MCF 10A (cell line): ENCODE results near the gene CBX7. TPM values are rescaled to one million over a fixed set of nuclear protein-coding genes. Genes with fewer than 3 reads are reported as not detected.

Source experiments
- BruUV-seq: library from RNA; stranded (reverse); fragments of 400-500 nt; replicated peaks from 2 replicates; lab custom pipeline; 2021; lab: Mats Ljungman, UMichigan
- CTCF ChIA-PET: fragments of 300-600 bp; sonication (Branson Sonifier 250); formaldehyde crosslinking; extraction: SDS; loops from one replicate; lab custom pipeline; 2021; ENCODE audit warnings: antibody characterized with exemption, inconsistent platforms; lab: Yijun Ruan, JAX
- POLR2A ChIA-PET: fragments of 300-600, 350-650 bp; sonication (Branson Sonifier 250); formaldehyde crosslinking; extraction: SDS; loops from one replicate; lab custom pipeline; 2020; ENCODE audit warnings: antibody characterized with exemption, inconsistent platforms; lab: Yijun Ruan, JAX
- DNase-seq: peaks from one replicate; pipeline ENCODE4 v3.0.0-alpha.2; 2018; ENCODE audit not compliant: unreplicated experiment
- H3K27ac Mint-ChIP-seq: one replicate; pipeline ENCODE4 v1.8.0; 2022; ENCODE audit warnings: mild to moderate bottlenecking, low read depth, mixed read lengths; ENCODE audit not compliant: unreplicated experiment
- H3K27me3 Mint-ChIP-seq: one replicate; pipeline ENCODE4 v1.8.0; 2022; ENCODE audit warnings: mixed read lengths; ENCODE audit not compliant: insufficient read depth, unreplicated experiment
- H3K36me3 Mint-ChIP-seq: one replicate; pipeline ENCODE4 v1.8.0; 2022; ENCODE audit warnings: mild to moderate bottlenecking, moderate library complexity, mixed read lengths; ENCODE audit not compliant: insufficient read depth, unreplicated experiment
- H3K4me1 Mint-ChIP-seq: one replicate; pipeline ENCODE4 v1.8.0; 2022; ENCODE audit warnings: mixed read lengths; ENCODE audit not compliant: insufficient read depth, unreplicated experiment
- H3K4me3 Mint-ChIP-seq: one replicate; pipeline ENCODE4 v1.8.0; 2022; ENCODE audit warnings: mild to moderate bottlenecking, moderate library complexity, mixed read lengths; ENCODE audit not compliant: unreplicated experiment
- H3K9me3 Mint-ChIP-seq: one replicate; pipeline ENCODE4 v1.8.0; 2022; ENCODE audit warnings: mixed read lengths; ENCODE audit not compliant: unreplicated experiment
- intact Hi-C: fragments of 100-400 bp; cut with micrococcal nuclease; formaldehyde crosslinking; loops from 2 replicates; pipeline ENCODE4 v1.14.1; 2022
- total RNA-seq: library from RNA; stranded (reverse); gene quantifications from 2 replicates; pipeline ENCODE4 v1.2.3, GENCODE V29; 2022
- TF ChIP-seq, protein P1 (sequence below): fragments of 200-600 bp; IDR thresholded peaks from one replicate; pipeline ENCODE4 v1.8.0; 2022; ENCODE audit warnings: antibody characterized with exemption, mild to moderate bottlenecking; ENCODE audit not compliant: unreplicated experiment

CBX7 gene
- total RNA-seq, 1 experiment from 2014 or later: 5.3 TPM

DNA sequence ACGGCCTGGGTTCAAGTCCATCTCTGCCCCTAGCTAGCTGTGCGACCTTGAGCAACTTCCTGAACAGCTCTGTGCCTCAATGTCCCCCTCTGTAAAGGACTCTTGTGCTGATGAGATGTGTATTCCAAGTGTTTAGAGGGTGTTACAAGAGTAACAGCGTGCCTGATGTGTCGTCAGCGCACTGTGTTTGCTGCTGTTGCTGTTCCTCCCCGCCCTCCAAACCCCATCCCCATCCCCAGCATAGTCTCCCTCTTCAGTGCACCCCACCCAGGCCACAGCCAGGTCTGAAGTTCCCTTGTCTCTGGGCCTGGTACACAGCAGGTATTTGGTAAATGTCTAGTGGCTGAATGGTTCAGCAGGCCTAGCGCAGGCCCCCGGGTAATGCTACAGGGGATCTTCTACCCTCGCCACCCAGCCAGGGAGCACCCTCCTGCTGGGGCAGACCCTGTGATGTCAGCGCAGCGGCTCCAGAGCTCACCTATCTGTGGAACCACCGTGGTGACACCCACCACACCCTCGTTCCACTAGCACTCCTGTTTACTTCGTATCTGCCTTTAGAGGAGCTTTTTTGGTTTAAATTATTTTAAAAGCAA is 10.3 kb downstream of the CBX7 start:
- POLR2A ChIA-PET: interaction anchor here (0.6 to 1.2 kb wide), 3 partner anchors 128 to 437 kb away, joined by 3 to 5 read pairs (median 3); partner anchors contain the start of genes APOBEC3C, GTPBP1 and RPL3
- TF ChIP-seq, protein P1, sequence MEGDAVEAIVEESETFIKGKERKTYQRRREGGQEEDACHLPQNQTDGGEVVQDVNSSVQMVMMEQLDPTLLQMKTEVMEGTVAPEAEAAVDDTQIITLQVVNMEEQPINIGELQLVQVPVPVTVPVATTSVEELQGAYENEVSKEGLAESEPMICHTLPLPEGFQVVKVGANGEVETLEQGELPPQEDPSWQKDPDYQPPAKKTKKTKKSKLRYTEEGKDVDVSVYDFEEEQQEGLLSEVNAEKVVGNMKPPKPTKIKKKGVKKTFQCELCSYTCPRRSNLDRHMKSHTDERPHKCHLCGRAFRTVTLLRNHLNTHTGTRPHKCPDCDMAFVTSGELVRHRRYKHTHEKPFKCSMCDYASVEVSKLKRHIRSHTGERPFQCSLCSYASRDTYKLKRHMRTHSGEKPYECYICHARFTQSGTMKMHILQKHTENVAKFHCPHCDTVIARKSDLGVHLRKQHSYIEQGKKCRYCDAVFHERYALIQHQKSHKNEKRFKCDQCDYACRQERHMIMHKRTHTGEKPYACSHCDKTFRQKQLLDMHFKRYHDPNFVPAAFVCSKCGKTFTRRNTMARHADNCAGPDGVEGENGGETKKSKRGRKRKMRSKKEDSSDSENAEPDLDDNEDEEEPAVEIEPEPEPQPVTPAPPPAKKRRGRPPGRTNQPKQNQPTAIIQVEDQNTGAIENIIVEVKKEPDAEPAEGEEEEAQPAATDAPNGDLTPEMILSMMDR: no peak
- Mint-ChIP-seq H3K36me3 (no peaks in the 10 kb centered on the region), H3K4me1 (no peaks in the 10 kb centered on the region), H3K27me3 (no peaks in the 10 kb centered on the region), H3K9me3 (no peaks in the 10 kb centered on the region), H3K4me3 (no peak overlapping the region), H3K27ac (no peak overlapping the region)
- BruUV-seq: no TSS peak
- DNase-seq: no peak
- CTCF ChIA-PET: interaction anchor here (0.6 kb wide), 1 partner anchor 174 kb away, joined by 3 read pairs; no protein-coding TSS in a partner anchor
- intact Hi-C loops: no loop called here

GRCh38 chr22:39139933-39140332 is 12.5 kb downstream of the CBX7 start:
- no peak overlapping the region for H3K4me3 Mint-ChIP-seq
- peaks cover 4% of the 10 kb centered on the region for H3K4me1 Mint-ChIP-seq
- H3K27ac Mint-ChIP-seq: no peak overlapping the region
- BruUV-seq: no TSS peak
- ChIA-PET POLR2A (no interaction called here), CTCF (interaction anchor here (0.5 kb wide), 1 partner anchor 171 kb away, joined by 3 read pairs; no protein-coding TSS in a partner anchor)
- TF ChIP-seq, protein P1: no peak
- no peaks in the 10 kb centered on the region for H3K36me3 Mint-ChIP-seq
- DNase-seq: no peak
- intact Hi-C loops: no loop called here
- no peaks in the 10 kb centered on the region for H3K27me3 Mint-ChIP-seq
- no peaks in the 10 kb centered on the region for H3K9me3 Mint-ChIP-seq

- no peaks in the 10 kb centered on the region for H3K27me3 Mint-ChIP-seq
- H3K36me3 Mint-ChIP-seq: no peaks in the 10 kb centered on the region
- intact Hi-C loops: no loop called here
- H3K27ac Mint-ChIP-seq: no peak overlapping the region
- DNase-seq: no peak
- CTCF ChIA-PET: interaction anchor here (0.5 to 1.7 kb wide), 3 partner anchors 262 to 877 kb away, joined by 3 to 6 read pairs (median 4); no protein-coding TSS in a partner anchor
- TF ChIP-seq, protein P1: no peak
- H3K4me1 Mint-ChIP-seq: peaks cover 6% of the 10 kb centered on the region
- no TSS peak for BruUV-seq
- POLR2A ChIA-PET: interaction anchor here (1.2 kb wide), 1 partner anchor 267 kb away, joined by 3 read pairs; no protein-coding TSS in a partner anchor
- H3K9me3 Mint-ChIP-seq: no peaks in the 10 kb centered on the region
- no peak overlapping the region for H3K4me3 Mint-ChIP-seq
Measured at GRCh38 chr22:39138357-39138997, 14.0 kb downstream of the CBX7 start.

DNA sequence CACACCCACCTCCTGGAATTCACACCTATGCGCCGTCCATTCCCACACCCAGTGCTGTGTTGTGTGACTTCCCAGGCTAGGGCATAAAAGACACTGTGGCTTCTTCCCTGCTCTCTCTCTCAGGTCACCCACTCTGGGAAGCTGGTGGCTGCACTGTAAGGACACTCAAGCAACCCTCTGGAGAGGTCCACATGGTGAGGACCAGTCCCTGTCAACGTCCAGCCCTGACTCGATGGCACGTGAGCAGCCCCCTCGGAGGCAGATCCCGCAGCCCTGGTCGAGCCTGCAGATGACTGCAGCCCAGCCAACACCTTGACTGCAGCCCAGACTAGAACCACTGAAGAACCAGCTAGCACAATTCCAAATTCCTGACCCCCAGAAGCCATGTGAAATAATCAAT is 16.2 kb downstream of the CBX7 start:
- DNase-seq: no peak
- H3K27ac Mint-ChIP-seq: no peak overlapping the region
- ChIA-PET POLR2A (no interaction called here), CTCF (interaction anchor here (0.5 to 1.1 kb wide), 2 partner anchors 23 to 163 kb away, joined by 3 to 4 read pairs; no protein-coding TSS in a partner anchor)
- intact Hi-C loops: no loop called here
- no peak overlapping the region for H3K4me3 Mint-ChIP-seq
- no TSS peak for BruUV-seq
- H3K4me1 Mint-ChIP-seq: peaks cover 6% of the 10 kb centered on the region
- H3K9me3 Mint-ChIP-seq: no peaks in the 10 kb centered on the region
- H3K36me3 Mint-ChIP-seq: no peaks in the 10 kb centered on the region
- no peaks in the 10 kb centered on the region for H3K27me3 Mint-ChIP-seq
- TF ChIP-seq, protein P1: no peak
